Kidney (tissue), 14 donors: ENCODE data around the gene TMSB4X. TPM values are rescaled to one million over a fixed set of nuclear protein-coding genes. Genes with fewer than 3 reads are reported as not detected.
"Not testable (repeated sequence)": the region's sequence is repeated elsewhere in the genome, so short reads cannot be mapped to it uniquely, and the experiment has no call there.

ENCODE experiments used
- DNase-seq, 5 donors: peaks; one replicate each; pipeline ENCODE4 v3.0.0-alpha.2; 2013 to 2020
- FAIRE-seq: peaks from 2 replicates; lab custom pipeline; 2012; peaks lifted over from hg19 to GRCh38; lab: Jason Lieb, UNC
- H3K27ac ChIP-seq, 2 donors: one replicate each; pipeline ENCODE4 v1.7.0; 2013; ENCODE audit warnings: low read depth in 2 of 2, low read length in 2 of 2, inconsistent platforms in 1 of 2
- H3K27me3 ChIP-seq: one replicate; pipeline ENCODE4 v1.7.1; 2013; ENCODE audit warnings: low read length, inconsistent platforms; ENCODE audit not compliant: control insufficient read depth, insufficient read depth
- H3K36me3 ChIP-seq, 3 donors: one replicate each; pipeline versions ENCODE4 v1.7.0 to v1.7.1; 2013; ENCODE audit warnings: low read length in 3 of 3, control low read depth in 1 of 3, inconsistent platforms in 1 of 3; ENCODE audit not compliant: insufficient read depth in 3 of 3, control insufficient read depth in 2 of 3
- H3K4me1 ChIP-seq, 3 donors: one replicate each; pipeline versions ENCODE4 v1.7.0 to v1.7.1; 2013; ENCODE audit warnings: low read length in 3 of 3, inconsistent platforms in 1 of 3, low read depth in 1 of 3; ENCODE audit not compliant: control insufficient read depth in 2 of 3, insufficient read depth in 2 of 3
- H3K4me3 ChIP-seq, 3 donors: one replicate each; pipeline versions ENCODE4 v1.7.0 to v1.8.1; 2013; ENCODE audit warnings: low read length in 3 of 3, control low read depth in 1 of 3, inconsistent platforms in 1 of 3
- H3K9ac ChIP-seq, 3 donors: one replicate each; pipeline versions ENCODE4 v1.7.0 to v1.7.1; 2013; ENCODE audit warnings: low read length in 3 of 3, control low read depth in 1 of 3, inconsistent platforms in 1 of 3
- H3K9me3 ChIP-seq, 3 donors: one replicate each; pipeline versions ENCODE4 v1.7.0 to v1.7.1; 2013; ENCODE audit warnings: low read length in 3 of 3, control low read depth in 1 of 3, inconsistent platforms in 1 of 3; ENCODE audit not compliant: control insufficient read depth in 2 of 3, insufficient read depth in 1 of 3
- intact Hi-C: fragments of 100-400 bp; cut with DNase I; formaldehyde crosslinking; loops from one replicate; pipeline ENCODE4 v1.11.1; 2022
- polyA plus RNA-seq: library from polyadenylated mRNA; stranded (reverse); fragments of 350-450 nt; fragmentation: Illumina TruSeq; extraction: RNeasy Lipid Tissue Mini Kit (QIAGEN cat#74804); gene quantifications from one replicate; pipeline ENCODE4 v1.2.3, GENCODE V29; 2014; ENCODE audit warnings: low read depth, low replicate concordance; ENCODE audit not compliant: insufficient read depth
- total RNA-seq: library from RNA; stranded (reverse); fragmentation: NEBNext Ultra II Directional; extraction: Animal tissue kit (Norgen Biotek cat#: 25700); gene quantifications from one replicate; pipeline ENCODE4 v1.2.1, GENCODE V29; 2021
- TF ChIP-seq, protein P1 (sequence below): IDR thresholded peaks from 3 replicates; pipeline ENCODE4 v1.5.1; 2012; ENCODE audit warnings: mild to moderate bottlenecking, moderate library complexity, borderline replicate concordance; ENCODE audit not compliant: insufficient read depth; ENCODE audit errors: extremely low read depth
- donor health status: control.
- donor health status: control.
- donor health status: control.
- donor health status: control.
- donor health status: control.
- donor health status: DM: yes; HTN: yes; CAD: no.
- donor health status: Normal renal cell carcinoma (clear cell type).

TMSB4X gene
- total and polyA plus RNA-seq, 2 donors from 2014 or later, result 2,421 to 3,432 TPM

DNA sequence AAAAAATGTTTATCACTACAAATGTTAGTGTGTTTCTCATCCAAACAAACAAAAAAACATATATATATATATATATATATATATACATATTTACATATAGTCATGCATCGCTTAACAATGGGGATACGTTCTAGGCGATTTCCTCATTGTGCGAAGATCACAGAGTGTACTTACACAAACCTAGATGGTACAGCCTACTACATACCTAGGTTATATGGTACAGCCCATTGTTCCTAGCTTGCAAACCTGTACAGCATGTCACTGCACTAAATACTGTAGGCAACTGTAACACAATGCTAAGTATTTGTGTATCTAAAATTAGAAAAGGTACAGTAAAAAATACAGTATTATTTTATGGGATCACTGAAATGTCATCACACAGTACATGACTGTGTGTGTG lies 16.4 kb upstream of the TMSB4X start:
- FAIRE-seq (no peak), DNase-seq (no peak)
- TF ChIP-seq, protein P1, sequence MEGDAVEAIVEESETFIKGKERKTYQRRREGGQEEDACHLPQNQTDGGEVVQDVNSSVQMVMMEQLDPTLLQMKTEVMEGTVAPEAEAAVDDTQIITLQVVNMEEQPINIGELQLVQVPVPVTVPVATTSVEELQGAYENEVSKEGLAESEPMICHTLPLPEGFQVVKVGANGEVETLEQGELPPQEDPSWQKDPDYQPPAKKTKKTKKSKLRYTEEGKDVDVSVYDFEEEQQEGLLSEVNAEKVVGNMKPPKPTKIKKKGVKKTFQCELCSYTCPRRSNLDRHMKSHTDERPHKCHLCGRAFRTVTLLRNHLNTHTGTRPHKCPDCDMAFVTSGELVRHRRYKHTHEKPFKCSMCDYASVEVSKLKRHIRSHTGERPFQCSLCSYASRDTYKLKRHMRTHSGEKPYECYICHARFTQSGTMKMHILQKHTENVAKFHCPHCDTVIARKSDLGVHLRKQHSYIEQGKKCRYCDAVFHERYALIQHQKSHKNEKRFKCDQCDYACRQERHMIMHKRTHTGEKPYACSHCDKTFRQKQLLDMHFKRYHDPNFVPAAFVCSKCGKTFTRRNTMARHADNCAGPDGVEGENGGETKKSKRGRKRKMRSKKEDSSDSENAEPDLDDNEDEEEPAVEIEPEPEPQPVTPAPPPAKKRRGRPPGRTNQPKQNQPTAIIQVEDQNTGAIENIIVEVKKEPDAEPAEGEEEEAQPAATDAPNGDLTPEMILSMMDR, result no peak
- H3K27ac ChIP-seq, result no peak overlapping the region
- no peaks in the 10 kb centered on the region for H3K27me3 ChIP-seq
- H3K36me3 ChIP-seq, result no peaks in the 10 kb centered on the region
- H3K4me1 ChIP-seq, result peaks cover 0 to 9% (median 0%) of the 10 kb centered on the region in 3 donors
- H3K9me3 ChIP-seq, result no peaks in the 10 kb centered on the region
- H3K9ac ChIP-seq, result no peak overlapping the region
- H3K4me3 ChIP-seq, result no peak overlapping the region
- intact Hi-C loops, result no loop called here

DNA sequence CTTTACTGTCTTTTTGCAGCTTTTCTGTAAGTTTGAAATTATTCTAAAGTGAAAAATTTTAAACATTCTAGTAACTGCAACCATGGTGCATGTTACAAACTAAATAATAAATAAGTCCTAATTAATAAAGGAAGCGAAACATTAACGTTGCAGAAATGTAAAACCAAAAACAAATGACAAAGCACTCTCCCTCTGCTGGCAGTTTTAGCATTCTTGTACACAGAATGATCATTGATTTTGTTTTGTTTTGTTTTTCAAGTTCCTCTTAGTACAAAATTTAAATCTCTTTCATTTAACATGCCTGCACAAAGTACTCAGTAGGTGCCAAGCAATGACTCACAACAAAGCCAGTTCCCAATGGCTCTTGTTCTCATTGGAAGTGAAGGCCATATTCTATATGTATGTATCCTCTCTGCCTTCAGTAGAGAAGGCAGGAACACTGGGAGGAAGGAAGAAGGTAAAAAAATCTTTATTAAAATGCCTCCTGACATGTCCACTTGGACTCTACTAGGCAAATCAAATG lies 13.7 kb upstream of the TMSB4X start:
- H3K27me3 ChIP-seq, result no peaks in the 10 kb centered on the region
- H3K9me3 ChIP-seq, result no peaks in the 10 kb centered on the region
- intact Hi-C loops, result no loop called here
- DNase-seq, result no peak
- TF ChIP-seq, protein P1, result no peak
- H3K36me3 ChIP-seq, result no peaks in the 10 kb centered on the region
- no peak overlapping the region for H3K9ac ChIP-seq
- no peak overlapping the region for H3K4me3 ChIP-seq
- no peak overlapping the region for H3K27ac ChIP-seq
- peaks cover 0 to 3% (median 0%) of the 10 kb centered on the region in 3 donors for H3K4me1 ChIP-seq
- no peak for FAIRE-seq

DNA sequence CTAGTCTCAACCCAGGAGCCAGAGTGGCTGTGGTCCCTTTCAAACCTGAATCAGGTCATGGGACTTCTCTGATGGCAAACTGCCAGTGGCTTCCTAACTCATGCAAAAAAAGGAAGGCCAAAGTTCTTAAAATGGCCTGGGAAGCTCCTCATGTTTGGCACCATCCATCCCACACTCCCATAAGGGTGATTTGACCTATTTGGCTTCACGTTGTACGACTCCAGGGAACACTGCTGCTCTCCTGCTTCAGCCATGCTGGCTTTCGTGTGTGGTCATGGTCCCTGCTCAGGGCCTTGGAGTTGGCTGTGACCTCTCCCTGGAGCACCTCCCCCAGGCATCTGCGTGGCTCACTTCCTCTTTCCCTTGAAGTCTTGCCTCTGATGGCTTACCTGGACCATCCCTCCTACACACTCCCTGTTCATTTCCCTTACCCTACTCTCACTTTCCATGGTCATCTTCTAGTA lies 12.8 kb upstream of the TMSB4X start:
- no peaks in the 10 kb centered on the region for H3K36me3 ChIP-seq
- no peaks in the 10 kb centered on the region for H3K4me1 ChIP-seq
- no peak for FAIRE-seq
- H3K9me3 ChIP-seq, result no peaks in the 10 kb centered on the region
- no peak overlapping the region for H3K9ac ChIP-seq
- DNase-seq, result no peak
- TF ChIP-seq, protein P1, result no peak
- no peak overlapping the region for H3K4me3 ChIP-seq
- H3K27ac ChIP-seq, result no peak overlapping the region
- no peaks in the 10 kb centered on the region for H3K27me3 ChIP-seq
- intact Hi-C loops, result no loop called here

DNA sequence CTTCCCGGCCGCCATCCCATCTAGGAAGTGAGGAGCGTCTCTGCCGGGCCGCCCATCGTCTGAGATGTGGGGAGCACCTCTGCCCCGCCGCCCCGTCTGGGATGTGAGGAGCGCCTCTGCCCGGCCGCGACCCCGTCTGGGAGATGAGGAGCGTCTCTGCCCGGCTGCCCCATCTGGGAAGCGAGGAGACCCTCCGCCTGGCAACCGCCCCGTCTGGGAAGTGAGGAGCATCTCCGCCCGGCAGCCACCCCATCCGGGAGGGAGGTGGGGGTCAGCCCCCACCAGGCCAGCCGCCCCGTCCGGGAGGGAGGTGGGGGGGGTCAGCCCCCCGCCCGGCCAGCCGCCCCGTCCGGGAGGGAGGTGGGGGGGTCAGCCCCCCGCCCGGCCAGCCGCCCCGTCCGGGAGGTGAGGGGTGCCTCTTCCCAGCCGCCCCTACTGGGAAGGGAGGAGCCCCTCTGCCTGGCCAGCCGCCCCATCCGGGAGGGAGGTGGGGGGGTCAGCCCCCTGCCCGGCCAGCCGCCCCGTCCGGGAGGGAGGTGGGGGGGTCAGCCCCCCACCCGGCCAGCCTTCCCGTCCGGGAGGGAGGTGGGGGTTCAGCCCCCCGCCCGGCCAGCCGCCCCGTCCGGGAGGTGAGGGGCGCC lies 11.6 kb upstream of the TMSB4X start:
- H3K4me1 ChIP-seq, FAIRE-seq, H3K27me3 ChIP-seq, H3K9ac ChIP-seq, intact Hi-C loops, H3K4me3 ChIP-seq, H3K27ac ChIP-seq, H3K36me3 ChIP-seq, H3K9me3 ChIP-seq, DNase-seq: not testable (repeated sequence)
